A673 (cell line): Measurements from ENCODE around the gene TPH2. TPM values are rescaled to one million over a fixed set of nuclear protein-coding genes. Genes with fewer than 3 reads are reported as not detected.

Source experiments
- BruUV-seq: library from RNA; stranded (reverse); fragments of 400-500 nt; replicated peaks from 2 replicates; lab custom pipeline; 2021; lab: Mats Ljungman, UMichigan
- CTCF ChIA-PET: fragments of 300-600 bp; sonication (Branson Sonifier 250); formaldehyde crosslinking; loops from one replicate; lab custom pipeline; 2022; ENCODE audit warnings: antibody characterized with exemption; lab: Charles Lee
- POLR2A ChIA-PET: fragments of 300-600 bp; sonication (Branson Sonifier 250); formaldehyde crosslinking; loops from one replicate; lab custom pipeline; 2022; ENCODE audit warnings: antibody characterized with exemption; ENCODE audit not compliant: low non-redundant PET; lab: Charles Lee
- DNase-seq: peaks from one replicate; pipeline ENCODE4 v3.0.0-alpha.2; 2015; ENCODE audit warnings: low spot score
- H3K27ac ChIP-seq: fragments of 200-600 bp; sonication (generic); 2 replicates; pipeline ENCODE4 v1.5.1; 2016; ENCODE audit warnings: mixed run types, low read depth, mild to moderate bottlenecking, mixed read lengths, antibody characterized with exemption, low read length; ENCODE audit not compliant: poor library complexity, severe bottlenecking
- H3K27me3 ChIP-seq: fragments of 200-600 bp; sonication (generic); replicated peaks from 2 replicates; pipeline ENCODE4 v1.6.1; 2017; ENCODE audit warnings: mixed run types, low read depth, mild to moderate bottlenecking, mixed read lengths, antibody characterized with exemption, low read length; ENCODE audit not compliant: insufficient read depth, poor library complexity
- H3K36me3 ChIP-seq: fragments of 200-600 bp; sonication (generic); 2 replicates; pipeline ENCODE4 v1.6.1; 2016; ENCODE audit warnings: mixed run types, mild to moderate bottlenecking, mixed read lengths, antibody characterized with exemption, low read length; ENCODE audit not compliant: insufficient read depth, poor library complexity, severe bottlenecking
- H3K4me1 ChIP-seq: fragments of 200-600 bp; sonication (generic); 2 replicates; pipeline ENCODE4 v1.6.1; 2017; ENCODE audit warnings: mixed run types, mild to moderate bottlenecking, mixed read lengths, antibody characterized with exemption, low read length; ENCODE audit not compliant: insufficient read depth, poor library complexity, severe bottlenecking
- H3K4me3 ChIP-seq: fragments of 200-600 bp; sonication (generic); 2 replicates; pipeline ENCODE4 v1.5.1; 2016; ENCODE audit warnings: low read depth, mixed run types, mild to moderate bottlenecking, mixed read lengths, low read length; ENCODE audit not compliant: poor library complexity, severe bottlenecking
- H3K9me3 ChIP-seq: fragments of 200-600 bp; sonication (generic); 2 replicates; pipeline ENCODE4 v1.6.1; 2016; ENCODE audit warnings: mixed run types, low read depth, mild to moderate bottlenecking, mixed read lengths, antibody characterized with exemption, low read length; ENCODE audit not compliant: poor library complexity, severe bottlenecking
- EZH2 ChIP-seq: fragments of 200-600 bp; sonication (generic); IDR thresholded peaks from 2 replicates; pipeline ENCODE4 v1.6.1; 2017; ENCODE audit warnings: borderline replicate concordance, low read depth, mild to moderate bottlenecking, mixed read lengths, antibody characterized with exemption, low read length; ENCODE audit not compliant: poor library complexity, severe bottlenecking
- intact Hi-C: fragments of 100-400 bp; cut with micrococcal nuclease; formaldehyde crosslinking; loops from one replicate; pipeline ENCODE4 v1.10.0; 2022; ENCODE audit not compliant: unreplicated experiment
- total RNA-seq: library from RNA; stranded (reverse); gene quantifications from 2 replicates; pipeline ENCODE4 v1.2.3, GENCODE V29; 2021
- TF ChIP-seq, protein P1 (sequence below): fragments of 300-800, 200-600 bp; sonication (generic); conservative IDR thresholded peaks from 2 replicates; pipeline ENCODE4 v1.5.1; 2017; ENCODE audit warnings: low read depth, mild to moderate bottlenecking, antibody characterized with exemption, low read length, moderate library complexity, mixed read lengths

TPH2 gene
- total RNA-seq, 1 experiment from 2014 or later: 0.82 TPM

DNA sequence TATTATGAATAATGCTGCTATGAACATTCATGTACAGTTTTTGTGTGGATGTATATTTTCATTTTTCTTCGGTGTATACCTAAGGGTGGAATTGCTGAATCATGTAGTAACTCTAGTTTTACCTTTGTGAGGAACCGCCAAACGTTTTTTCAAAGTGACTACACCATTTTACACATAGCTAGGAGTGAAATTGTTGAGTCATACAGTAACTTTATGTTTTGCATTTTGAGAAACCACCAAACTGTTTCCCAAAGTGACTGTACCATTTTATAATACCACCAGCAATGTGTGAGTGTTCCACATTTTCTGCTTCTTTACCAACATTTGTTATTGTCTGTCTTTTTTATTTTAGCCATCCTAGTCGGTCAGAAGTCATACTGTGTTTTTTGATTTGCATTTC lies 3.1 kb upstream of the TPH2 start:
- Histone ChIP-seq H3K27ac (no peak overlapping the region), H3K4me1 (peaks cover 17% of the 10 kb centered on the region), H3K4me3 (no peak overlapping the region), H3K27me3 (no peaks in the 10 kb centered on the region), H3K36me3 (no peaks in the 10 kb centered on the region), H3K9me3 (no peaks in the 10 kb centered on the region)
- no TSS peak for BruUV-seq
- no peak for TF ChIP-seq EZH2
- TF ChIP-seq, protein P1, sequence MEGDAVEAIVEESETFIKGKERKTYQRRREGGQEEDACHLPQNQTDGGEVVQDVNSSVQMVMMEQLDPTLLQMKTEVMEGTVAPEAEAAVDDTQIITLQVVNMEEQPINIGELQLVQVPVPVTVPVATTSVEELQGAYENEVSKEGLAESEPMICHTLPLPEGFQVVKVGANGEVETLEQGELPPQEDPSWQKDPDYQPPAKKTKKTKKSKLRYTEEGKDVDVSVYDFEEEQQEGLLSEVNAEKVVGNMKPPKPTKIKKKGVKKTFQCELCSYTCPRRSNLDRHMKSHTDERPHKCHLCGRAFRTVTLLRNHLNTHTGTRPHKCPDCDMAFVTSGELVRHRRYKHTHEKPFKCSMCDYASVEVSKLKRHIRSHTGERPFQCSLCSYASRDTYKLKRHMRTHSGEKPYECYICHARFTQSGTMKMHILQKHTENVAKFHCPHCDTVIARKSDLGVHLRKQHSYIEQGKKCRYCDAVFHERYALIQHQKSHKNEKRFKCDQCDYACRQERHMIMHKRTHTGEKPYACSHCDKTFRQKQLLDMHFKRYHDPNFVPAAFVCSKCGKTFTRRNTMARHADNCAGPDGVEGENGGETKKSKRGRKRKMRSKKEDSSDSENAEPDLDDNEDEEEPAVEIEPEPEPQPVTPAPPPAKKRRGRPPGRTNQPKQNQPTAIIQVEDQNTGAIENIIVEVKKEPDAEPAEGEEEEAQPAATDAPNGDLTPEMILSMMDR: no peak
- intact Hi-C loops: no loop called here
- ChIA-PET CTCF (no interaction called here), POLR2A (no interaction called here)
- DNase-seq: no peak

DNA sequence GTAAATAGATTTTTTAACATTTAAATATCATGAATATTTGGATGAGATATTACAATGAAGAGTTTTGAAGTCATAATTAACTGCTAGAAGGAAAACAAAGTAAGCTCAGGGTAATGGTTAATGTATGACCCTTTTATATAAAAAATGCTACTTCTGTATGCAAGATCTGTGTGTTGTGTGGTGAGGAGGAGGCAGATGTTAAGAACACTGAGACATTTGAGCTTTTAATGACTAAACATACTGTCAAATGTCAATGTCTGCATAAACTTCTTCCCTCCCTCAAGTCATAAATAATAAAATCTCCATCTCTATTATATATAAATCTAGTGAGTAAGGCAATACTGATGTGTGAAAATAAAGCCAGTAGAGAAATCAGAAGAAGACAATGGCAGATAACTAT lies 1.4 kb downstream of the TPH2 start:
- CTCF ChIA-PET: interaction anchor here (0.6 kb wide), 1 partner anchor 94 kb away, joined by 7 read pairs; no protein-coding TSS in a partner anchor
- no peak for TF ChIP-seq EZH2
- TF ChIP-seq, protein P1: no peak
- Histone ChIP-seq H3K9me3 (no peaks in the 10 kb centered on the region), H3K4me3 (no peak overlapping the region), H3K4me1 (peaks cover 20% of the 10 kb centered on the region), H3K27me3 (no peaks in the 10 kb centered on the region), H3K36me3 (no peaks in the 10 kb centered on the region), H3K27ac (no peak overlapping the region)
- no peak for DNase-seq
- no TSS peak for BruUV-seq
- intact Hi-C loops: no loop called here
- POLR2A ChIA-PET: no interaction called here

DNA sequence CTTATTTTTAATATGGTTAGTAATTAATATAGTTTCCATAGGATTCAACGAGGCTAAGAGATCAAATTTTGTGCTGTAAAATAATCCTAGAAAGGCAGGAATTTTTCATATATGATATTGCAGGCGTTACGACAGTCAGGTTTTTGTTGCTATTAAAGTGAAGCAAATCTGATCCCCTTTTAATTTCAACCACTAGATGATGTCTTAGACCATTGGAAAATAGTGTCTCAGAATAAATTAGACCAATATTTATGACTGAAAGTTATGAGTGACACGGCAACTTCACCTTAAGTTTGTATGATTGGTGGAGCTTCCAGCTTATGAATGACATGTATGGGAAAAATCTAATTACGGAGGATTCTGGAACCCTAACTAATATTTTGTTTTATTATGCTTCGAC lies 2.5 kb downstream of the TPH2 start:
- no TSS peak for BruUV-seq

More for the DNA sequence above, 2.5 kb downstream of the TPH2 start:
- Histone ChIP-seq H3K4me1 (peaks cover 20% of the 10 kb centered on the region), H3K27me3 (no peaks in the 10 kb centered on the region), H3K36me3 (no peaks in the 10 kb centered on the region), H3K4me3 (no peak overlapping the region), H3K9me3 (no peaks in the 10 kb centered on the region), H3K27ac (no peak overlapping the region)
- ChIA-PET POLR2A (no interaction called here), CTCF (no interaction called here)
- intact Hi-C loops: no loop called here
- TF ChIP-seq EZH2: no peak
- TF ChIP-seq, protein P1: peak; percentile 32; the same call in 1 of the 2 replicates
- no peak for DNase-seq
